HG02970 (cell line): ENCODE measurements around the gene CLRN1.

Source experiments
- ATAC-seq: cut with Tn5 transposase; IDR thresholded peaks from one replicate; pipeline ENCODE4 v1.9.1; 2021; ENCODE audit warnings: mild to moderate bottlenecking, moderate library complexity, moderate number of reproducible peaks; ENCODE audit not compliant: unreplicated experiment, low FRiP score

Gene CLRN1

DNA sequence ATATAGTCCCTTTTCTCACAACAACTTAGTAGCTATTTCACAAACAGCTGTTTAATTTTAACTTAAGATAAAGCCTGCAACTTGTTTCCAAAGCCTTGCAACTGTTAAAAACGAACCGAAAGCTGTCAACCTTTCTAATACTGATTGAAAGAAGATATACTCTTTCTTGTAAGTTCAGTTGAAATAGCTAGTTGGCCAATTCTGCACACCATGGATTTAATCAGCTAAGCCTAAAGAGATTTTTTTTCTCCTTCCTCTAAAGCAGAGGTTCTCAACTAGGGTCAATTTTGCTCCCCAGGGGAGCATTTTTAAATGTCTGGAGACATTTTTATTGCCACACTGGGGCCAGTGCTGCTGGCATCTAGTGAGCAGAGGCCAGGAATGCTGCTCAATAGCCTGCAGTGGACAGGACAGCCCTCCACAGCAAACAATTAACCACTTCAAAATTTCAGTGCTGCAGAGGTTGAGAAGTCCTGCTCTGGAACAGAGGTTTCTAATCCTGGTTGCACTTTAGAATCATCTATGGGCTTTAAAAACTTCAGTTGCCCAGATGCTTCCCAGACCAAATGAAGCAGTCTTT is 93.4 kb downstream of the CLRN1 start:
- ATAC-seq = no peak

DNA sequence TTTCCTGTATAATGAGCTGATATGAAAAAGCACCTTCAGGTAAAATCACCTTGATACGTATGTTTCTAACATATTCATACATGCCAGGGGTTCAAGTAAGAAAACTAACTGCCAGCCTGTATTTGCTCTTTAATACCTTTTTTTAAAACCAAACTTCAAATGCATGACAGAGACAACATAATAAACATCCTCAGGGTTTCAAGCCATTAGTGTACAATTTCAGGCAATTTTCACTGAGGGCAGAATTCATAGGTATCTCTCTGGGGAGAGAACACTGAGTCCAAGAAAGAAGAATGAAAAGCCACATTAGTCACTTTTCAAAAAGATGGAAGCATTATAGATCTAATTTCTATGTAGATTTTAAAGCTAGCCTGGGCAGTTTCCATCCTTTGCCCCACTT is 94.2 kb downstream of the CLRN1 start:
- no peak for ATAC-seq

GRCh38 chr3:150877303-150877702 is 95.2 kb downstream of the CLRN1 start:
- no peak for ATAC-seq

- ATAC-seq = no peak
These were observed 95.8 kb downstream of the CLRN1 start for GRCh38 chr3:150876611-150877265.
